Measurements from ENCODE around the gene TXLNA. TPM values are rescaled to one million over a fixed set of nuclear protein-coding genes. Genes with fewer than 3 reads are reported as not detected.

Gene TXLNA
- total and polyA plus RNA-seq, 2 experiments from 2014 or later: 33.3 to 40.9 TPM

GRCh38 chr1:32181065-32181464 lies 1.6 kb downstream of the TXLNA start:
- H3K27me3 ChIP-seq: no peaks in the 10 kb centered on the region
- peak overlapping the region; percentile 62 for H3K4me3 ChIP-seq
- peaks cover 14% of the 10 kb centered on the region for H3K36me3 ChIP-seq
- H3K4me1 ChIP-seq (ENCODE audit: low read depth): peaks cover 14% of the 10 kb centered on the region
- TF ChIP-seq CTCF (IDR thresholded peaks at IDR 0.05; ENCODE audit: low read depth, low read length): no peak
- no peak for DNase-seq (ENCODE audit: low read depth in 1 of 2, low spot score in 1 of 2)
- H3K27ac ChIP-seq: peak overlapping the region; percentile 91
- H3K9me3 ChIP-seq (ENCODE audit: low read depth): no peaks in the 10 kb centered on the region

GRCh38 chr1:32181563-32181962 lies 2.1 kb downstream of the TXLNA start:
- H3K27ac ChIP-seq: no peak overlapping the region
- peaks cover 14% of the 10 kb centered on the region for H3K4me1 ChIP-seq (ENCODE audit: low read depth)
- H3K9me3 ChIP-seq (ENCODE audit: low read depth): no peaks in the 10 kb centered on the region
- peaks cover 14% of the 10 kb centered on the region for H3K36me3 ChIP-seq
- no peaks in the 10 kb centered on the region for H3K27me3 ChIP-seq
- DNase-seq (ENCODE audit: low read depth in 1 of 2, low spot score in 1 of 2): no peak
- no peak overlapping the region for H3K4me3 ChIP-seq
- no peak for TF ChIP-seq CTCF (IDR thresholded peaks at IDR 0.05; ENCODE audit: low read depth, low read length)

GRCh38 chr1:32182060-32182459 lies 2.6 kb downstream of the TXLNA start:
- peaks cover 18% of the 10 kb centered on the region for H3K36me3 ChIP-seq
- H3K4me3 ChIP-seq: no peak overlapping the region
- DNase-seq (ENCODE audit: low read depth in 1 of 2, low spot score in 1 of 2): no peak
- H3K9me3 ChIP-seq (ENCODE audit: low read depth): no peaks in the 10 kb centered on the region
- peaks cover 14% of the 10 kb centered on the region for H3K4me1 ChIP-seq (ENCODE audit: low read depth)
- TF ChIP-seq CTCF (IDR thresholded peaks at IDR 0.05; ENCODE audit: low read depth, low read length): no peak
- no peaks in the 10 kb centered on the region for H3K27me3 ChIP-seq
- no peak overlapping the region for H3K27ac ChIP-seq

- Histone ChIP-seq H3K9me3 (ENCODE audit: low read depth) (no peaks in the 10 kb centered on the region), H3K27me3 (no peaks in the 10 kb centered on the region), H3K36me3 (peaks cover 43% of the 10 kb centered on the region), H3K4me3 (no peak overlapping the region), H3K4me1 (ENCODE audit: low read depth) (peaks cover 11% of the 10 kb centered on the region), H3K27ac (no peak overlapping the region)
- no peak for DNase-seq (ENCODE audit: low read depth in 1 of 2, low spot score in 1 of 2)
- TF ChIP-seq CTCF (IDR thresholded peaks at IDR 0.05; ENCODE audit: low read depth, low read length): no peak
Observed at GRCh38 chr1:32184650-32185049, 5.2 kb downstream of the TXLNA start.

GRCh38 chr1:32186077-32186476 lies 6.6 kb downstream of the TXLNA start:
- Histone ChIP-seq H3K27ac (no peak overlapping the region), H3K4me1 (ENCODE audit: low read depth) (peaks cover 5% of the 10 kb centered on the region), H3K9me3 (ENCODE audit: low read depth) (no peaks in the 10 kb centered on the region), H3K27me3 (no peaks in the 10 kb centered on the region), H3K4me3 (no peak overlapping the region), H3K36me3 (peaks cover 53% of the 10 kb centered on the region)
- no peak for DNase-seq (ENCODE audit: low read depth in 1 of 2, low spot score in 1 of 2)
- no peak for TF ChIP-seq CTCF (IDR thresholded peaks at IDR 0.05; ENCODE audit: low read depth, low read length)

- TF ChIP-seq CTCF (IDR thresholded peaks at IDR 0.05; ENCODE audit: low read depth, low read length): no peak
- H3K36me3 ChIP-seq: peaks cover 53% of the 10 kb centered on the region
- no peak for DNase-seq (ENCODE audit: low read depth in 1 of 2, low spot score in 1 of 2)
Observed at GRCh38 chr1:32186491-32186890, 7.0 kb downstream of the TXLNA start.

More at GRCh38 chr1:32186491-32186890, 7.0 kb downstream of the TXLNA start:
- Histone ChIP-seq H3K27me3 (no peaks in the 10 kb centered on the region), H3K4me1 (ENCODE audit: low read depth) (peaks cover under 1% of the 10 kb centered on the region), H3K27ac (no peak overlapping the region), H3K4me3 (no peak overlapping the region), H3K9me3 (ENCODE audit: low read depth) (no peaks in the 10 kb centered on the region)
